ENCODE data around the gene DYNC1I1. TPM values are rescaled to one million over a fixed set of nuclear protein-coding genes. Genes with fewer than 3 reads are reported as not detected.

Gene DYNC1I1
- total and polyA plus RNA-seq, 10 donors, result 0.21 to 7.5 (median 0.86) TPM

DNA sequence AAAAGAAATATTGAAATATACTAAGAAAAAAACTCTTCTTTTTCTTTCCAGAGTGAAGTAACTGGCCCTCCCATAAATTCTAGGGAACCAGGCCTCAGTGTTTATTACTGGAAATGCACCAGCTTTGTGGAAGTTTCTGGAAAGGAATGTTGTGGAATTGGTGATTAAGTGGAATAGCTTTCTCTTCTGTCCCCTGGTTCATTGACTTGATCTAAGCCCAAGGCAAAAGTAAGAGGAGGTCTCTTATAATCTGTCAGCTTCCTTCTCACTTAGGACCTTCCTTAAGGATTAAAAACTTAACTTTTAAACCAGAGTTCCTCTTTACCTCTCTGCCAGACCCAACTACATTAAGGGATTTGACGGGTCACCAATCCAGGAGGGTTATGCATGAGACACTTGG is 283.4 kb downstream of the DYNC1I1 start:
- H3K36me3 ChIP-seq, result no peaks in the 10 kb centered on the region
- H3K4me3 ChIP-seq, result no peak overlapping the region
- DNase-seq, result no peak
- H3K9me3 ChIP-seq, result no peaks in the 10 kb centered on the region
- WGBS, 5 donors, result 77 to 100% (median 88%) methylated on average over 1 of the region's 1 CpG
- H3K4me1 ChIP-seq, result no peaks in the 10 kb centered on the region
- TF ChIP-seq POLR2A (IDR thresholded peaks at IDR 0.05), result no peak
- TF ChIP-seq CTCF (IDR thresholded peaks at IDR 0.05 in 8 of 11, conservative IDR thresholded peaks at IDR 0.05 in 3 of 11), result no peak
- TF ChIP-seq POLR2AphosphoS5 (IDR thresholded peaks at IDR 0.05), result no peak
- H3K27ac ChIP-seq, result no peak overlapping the region
- H3K27me3 ChIP-seq (replicated peaks in 1 of 7), result no peaks in the 10 kb centered on the region
- intact Hi-C loops (cut with DNase I; ENCODE audit: low total_unique reads), result no loop called here

GRCh38 chr7:96059075-96059474 is 286.7 kb downstream of the DYNC1I1 start:
- Histone ChIP-seq H3K36me3 (no peaks in the 10 kb centered on the region), H3K27ac (no peak overlapping the region), H3K9me3 (no peaks in the 10 kb centered on the region), H3K4me1 (peaks cover 0 to 6% (median 0%) of the 10 kb centered on the region in 6 donors), H3K27me3 (replicated peaks in 1 of 7) (no peaks in the 10 kb centered on the region), H3K4me3 (no peak overlapping the region)
- no peak for DNase-seq
- intact Hi-C loops (cut with DNase I; ENCODE audit: low total_unique reads), result no loop called here
- WGBS, 5 donors, result 23 to 63% (median 42%) methylated on average over 1 of the region's 1 CpG
- no peak for TF ChIP-seq CTCF (IDR thresholded peaks at IDR 0.05 in 8 of 11, conservative IDR thresholded peaks at IDR 0.05 in 3 of 11)
- TF ChIP-seq POLR2A (IDR thresholded peaks at IDR 0.05), result no peak
- TF ChIP-seq POLR2AphosphoS5 (IDR thresholded peaks at IDR 0.05), result no peak

- Histone ChIP-seq H3K27me3 (replicated peaks in 1 of 7) (no peaks in the 10 kb centered on the region), H3K27ac (peak overlapping the region in 1 of 8 donors; percentile 31)
- 71 to 84% (median 77%) methylated on average over 7 of the region's 7 CpGs for WGBS, 5 donors
These were observed 288.7 kb downstream of the DYNC1I1 start for GRCh38 chr7:96061009-96061408.

GRCh38 chr7:96061844-96062243 is 289.5 kb downstream of the DYNC1I1 start:
- H3K4me3 ChIP-seq, result no peak overlapping the region
- H3K27ac ChIP-seq, result no peak overlapping the region
- WGBS, 5 donors, result 63 to 74% (median 69%) methylated on average over 4 of the region's 4 CpGs
- intact Hi-C loops (cut with DNase I; ENCODE audit: low total_unique reads), result no loop called here
- peaks cover 0 to 6% (median 0%) of the 10 kb centered on the region in 6 donors for H3K4me1 ChIP-seq
- no peaks in the 10 kb centered on the region for H3K9me3 ChIP-seq
- no peak for DNase-seq
- H3K27me3 ChIP-seq (replicated peaks in 1 of 7), result no peaks in the 10 kb centered on the region
- no peaks in the 10 kb centered on the region for H3K36me3 ChIP-seq
- TF ChIP-seq POLR2AphosphoS5 (IDR thresholded peaks at IDR 0.05), result no peak
- TF ChIP-seq POLR2A (IDR thresholded peaks at IDR 0.05), result no peak
- no peak for TF ChIP-seq CTCF (IDR thresholded peaks at IDR 0.05 in 8 of 11, conservative IDR thresholded peaks at IDR 0.05 in 3 of 11)

More at GRCh38 chr7:96061009-96061408, 288.7 kb downstream of the DYNC1I1 start:
- TF ChIP-seq POLR2AphosphoS5 (IDR thresholded peaks at IDR 0.05), result no peak
- TF ChIP-seq CTCF (IDR thresholded peaks at IDR 0.05 in 8 of 11, conservative IDR thresholded peaks at IDR 0.05 in 3 of 11), result no peak
- no peak for TF ChIP-seq POLR2A (IDR thresholded peaks at IDR 0.05)
- Histone ChIP-seq H3K4me1 (peaks cover 0 to 6% (median 0%) of the 10 kb centered on the region in 6 donors), H3K4me3 (no peak overlapping the region), H3K36me3 (no peaks in the 10 kb centered on the region), H3K9me3 (no peaks in the 10 kb centered on the region)
- intact Hi-C loops (cut with DNase I; ENCODE audit: low total_unique reads), result no loop called here
- DNase-seq, result no peak
